Activated CD4-positive, alpha-beta memory T cell treated with anti-CD3 and anti-CD28 coated beads, Interleukin-2, amount 10 ng/mL, durations not matched to agents 7 days and 5 days (primary cell): ENCODE data around the gene ACTA2. TPM values are rescaled to one million over a fixed set of nuclear protein-coding genes. Genes with fewer than 3 reads are reported as not detected.

Source experiments
- total RNA-seq, 2 experiments: library from RNA; stranded (reverse); gene quantifications; one replicate each; pipeline ENCODE4 v1.2.3, GENCODE V29; 2021

Gene ACTA2
- total RNA-seq, 2 experiments from 2014 or later: 14.7 to 15.5 TPM

Other genes with a start within 250 kb of the ACTA2 start
- not detected for gene LIPK, start 246.5 kb downstream of the ACTA2 start, total RNA-seq
- not detected for gene LIPN, start 192.8 kb downstream of the ACTA2 start, total RNA-seq
- not detected for gene LIPM, start 150.0 kb downstream of the ACTA2 start, total RNA-seq
- gene ANKRD22, start 100.9 kb downstream of the ACTA2 start, total RNA-seq: under 1 TPM; 0.15 to 0.18 TPM
- 10 to 100 TPM; 43.2 to 48.5 TPM for gene STAMBPL1, start 72.5 kb downstream of the ACTA2 start, total RNA-seq
- gene FAS, start 38.0 kb upstream of the ACTA2 start, total RNA-seq: 10 to 100 TPM; 91.1 to 96.4 TPM